ENCODE results near the gene PANK3. TPM values are rescaled to one million over a fixed set of nuclear protein-coding genes. Genes with fewer than 3 reads are reported as not detected.

PANK3 gene
- total RNA-seq, 1 donor from 2014 or later: 57.7 TPM

DNA sequence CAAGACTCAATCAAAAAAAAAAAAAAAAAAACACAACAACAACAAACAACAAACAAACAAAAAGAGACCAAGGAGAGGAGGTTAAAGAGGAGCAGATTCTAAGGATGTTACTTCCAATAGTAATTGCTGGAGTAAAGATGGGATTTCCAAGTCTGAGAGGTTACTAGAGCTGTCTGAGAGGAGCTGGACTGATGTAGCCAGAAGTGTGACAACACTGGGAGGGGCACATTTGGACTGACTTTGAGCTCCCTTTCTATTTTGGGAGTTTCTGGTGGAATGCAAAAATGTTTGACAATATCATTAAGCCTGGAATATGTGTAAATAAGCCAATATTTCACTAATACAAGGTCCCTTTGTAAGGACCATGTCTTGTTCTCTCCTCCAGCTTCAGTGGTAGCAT is 25.3 kb upstream of the PANK3 start:
- intact Hi-C loops (cut with micrococcal nuclease): no loop called here
- H3K9me3 Mint-ChIP-seq: no peaks in the 10 kb centered on the region

DNA sequence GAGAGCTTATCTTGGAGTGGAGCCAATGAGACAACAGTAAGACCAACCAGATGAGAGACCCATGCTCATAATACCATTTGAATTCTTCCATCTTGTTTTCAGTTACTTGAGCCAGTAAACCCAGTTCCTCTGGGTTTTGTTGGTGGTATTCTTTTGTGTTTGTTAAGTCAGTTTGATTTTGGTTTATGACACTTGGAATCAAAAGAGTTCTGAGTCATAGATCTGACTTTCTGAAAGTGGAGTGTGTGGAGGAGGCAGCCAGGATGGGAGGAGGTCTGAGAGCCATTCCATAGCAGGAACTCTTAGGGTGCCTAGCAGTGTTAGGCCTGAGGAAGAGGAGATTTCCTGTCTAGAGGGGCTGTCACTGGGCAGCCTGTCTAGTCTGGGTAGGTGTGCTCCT is 24.6 kb upstream of the PANK3 start:
- H3K9me3 Mint-ChIP-seq: no peaks in the 10 kb centered on the region
- CTCF ChIA-PET: no interaction called here

More for the DNA sequence above, 25.3 kb upstream of the PANK3 start:
- Mint-ChIP-seq H3K27me3 (peaks cover 11% of the 10 kb centered on the region), H3K36me3 (ENCODE audit: low read depth) (no peaks in the 10 kb centered on the region), H3K27ac (no peak overlapping the region), H3K4me3 (no peak overlapping the region), H3K4me1 (no peaks in the 10 kb centered on the region)
- ChIA-PET CTCF (no interaction called here), POLR2A (interaction anchor here (0.7 kb wide), 1 partner anchor 311 kb away, joined by 3 read pairs; no protein-coding TSS in a partner anchor)
- DNase-seq (no peak), ATAC-seq (ENCODE audit: low read depth) (no peak)
- TF ChIP-seq, protein P1, sequence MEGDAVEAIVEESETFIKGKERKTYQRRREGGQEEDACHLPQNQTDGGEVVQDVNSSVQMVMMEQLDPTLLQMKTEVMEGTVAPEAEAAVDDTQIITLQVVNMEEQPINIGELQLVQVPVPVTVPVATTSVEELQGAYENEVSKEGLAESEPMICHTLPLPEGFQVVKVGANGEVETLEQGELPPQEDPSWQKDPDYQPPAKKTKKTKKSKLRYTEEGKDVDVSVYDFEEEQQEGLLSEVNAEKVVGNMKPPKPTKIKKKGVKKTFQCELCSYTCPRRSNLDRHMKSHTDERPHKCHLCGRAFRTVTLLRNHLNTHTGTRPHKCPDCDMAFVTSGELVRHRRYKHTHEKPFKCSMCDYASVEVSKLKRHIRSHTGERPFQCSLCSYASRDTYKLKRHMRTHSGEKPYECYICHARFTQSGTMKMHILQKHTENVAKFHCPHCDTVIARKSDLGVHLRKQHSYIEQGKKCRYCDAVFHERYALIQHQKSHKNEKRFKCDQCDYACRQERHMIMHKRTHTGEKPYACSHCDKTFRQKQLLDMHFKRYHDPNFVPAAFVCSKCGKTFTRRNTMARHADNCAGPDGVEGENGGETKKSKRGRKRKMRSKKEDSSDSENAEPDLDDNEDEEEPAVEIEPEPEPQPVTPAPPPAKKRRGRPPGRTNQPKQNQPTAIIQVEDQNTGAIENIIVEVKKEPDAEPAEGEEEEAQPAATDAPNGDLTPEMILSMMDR (IDR thresholded peaks at IDR 0.05): no peak

DNA sequence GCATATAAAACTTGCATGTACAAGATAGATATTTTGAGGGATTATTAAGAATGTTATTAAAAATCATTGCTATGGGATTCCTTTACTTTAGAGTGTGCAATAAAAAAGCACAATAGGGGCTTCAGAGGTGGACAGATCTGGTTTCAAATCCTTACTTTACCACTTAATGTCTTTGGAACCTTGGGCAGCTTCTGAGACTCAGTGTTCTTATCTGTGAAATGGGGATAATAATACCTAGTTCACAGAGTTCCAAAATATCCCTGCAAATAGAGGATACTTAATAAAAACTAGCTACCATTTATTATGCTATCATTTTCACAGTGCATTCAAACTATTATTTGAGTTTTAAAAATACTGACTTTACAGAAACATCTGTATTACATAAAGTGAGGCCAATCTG is 23.3 kb upstream of the PANK3 start:
- TF ChIP-seq, protein P1 (IDR thresholded peaks at IDR 0.05): no peak
- ChIA-PET CTCF (no interaction called here), POLR2A (no interaction called here)
- Mint-ChIP-seq H3K36me3 (ENCODE audit: low read depth) (no peaks in the 10 kb centered on the region), H3K4me1 (no peaks in the 10 kb centered on the region), H3K27me3 (peaks cover 22% of the 10 kb centered on the region), H3K4me3 (no peak overlapping the region), H3K27ac (no peak overlapping the region), H3K9me3 (no peaks in the 10 kb centered on the region)
- intact Hi-C loops (cut with micrococcal nuclease): no loop called here
- ATAC-seq (ENCODE audit: low read depth) (no peak), DNase-seq (no peak)

More for the DNA sequence above, 24.6 kb upstream of the PANK3 start:
- Mint-ChIP-seq H3K4me3 (no peak overlapping the region), H3K36me3 (ENCODE audit: low read depth) (no peaks in the 10 kb centered on the region), H3K27ac (no peak overlapping the region), H3K27me3 (peaks cover 14% of the 10 kb centered on the region), H3K4me1 (no peaks in the 10 kb centered on the region)
- intact Hi-C loops (cut with micrococcal nuclease): no loop called here
- DNase-seq (no peak), ATAC-seq (ENCODE audit: low read depth) (no peak)
- POLR2A ChIA-PET: no interaction called here
- TF ChIP-seq, protein P1 (IDR thresholded peaks at IDR 0.05): no peak

DNA sequence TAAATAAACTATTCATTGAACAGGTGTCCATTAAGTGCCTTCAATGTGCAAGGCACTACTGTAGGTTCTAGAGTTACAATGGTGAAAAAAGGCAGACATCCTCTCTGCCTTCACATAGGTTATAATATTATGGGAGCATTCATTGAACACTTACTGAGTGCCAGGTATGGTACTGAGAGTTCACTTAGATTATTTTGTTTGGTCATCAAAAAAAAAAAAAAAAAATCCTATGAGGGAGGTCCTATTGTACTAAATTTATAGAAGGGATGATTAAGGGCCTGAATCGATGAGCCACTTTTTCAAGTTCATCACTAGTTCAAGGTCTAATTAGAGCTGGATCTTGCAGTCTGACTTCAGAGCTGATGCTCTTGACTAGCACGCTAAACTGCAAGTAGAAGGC is 22.8 kb upstream of the PANK3 start:
- Mint-ChIP-seq H3K36me3 (ENCODE audit: low read depth) (no peaks in the 10 kb centered on the region), H3K27ac (no peak overlapping the region), H3K4me3 (no peak overlapping the region), H3K9me3 (no peaks in the 10 kb centered on the region), H3K4me1 (no peaks in the 10 kb centered on the region), H3K27me3 (peaks cover 25% of the 10 kb centered on the region)
- DNase-seq: no peak
- ATAC-seq (ENCODE audit: low read depth): no peak
- TF ChIP-seq, protein P1 (IDR thresholded peaks at IDR 0.05): no peak
- ChIA-PET CTCF (no interaction called here), POLR2A (no interaction called here)
- intact Hi-C loops (cut with micrococcal nuclease): no loop called here

DNA sequence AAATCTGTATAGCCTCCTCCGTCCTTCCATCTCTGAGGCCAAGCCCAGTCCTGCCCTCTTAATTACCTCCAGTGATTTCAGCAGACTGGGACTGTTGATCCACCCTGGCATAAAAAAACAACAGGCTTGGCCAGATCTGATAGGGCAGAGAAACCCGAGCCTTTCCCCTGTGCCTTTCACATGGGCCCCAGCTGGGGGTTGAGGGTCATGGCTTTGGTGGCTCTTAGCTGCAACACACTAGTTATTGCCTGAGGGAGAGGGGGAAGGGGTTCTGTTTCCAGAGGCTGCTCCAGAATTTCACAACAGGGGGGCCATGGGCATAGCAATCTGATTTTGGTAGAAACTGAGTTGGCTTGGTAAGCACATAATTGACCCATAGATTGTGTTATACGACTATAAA is 21.2 kb upstream of the PANK3 start:
- TF ChIP-seq, protein P1 (IDR thresholded peaks at IDR 0.05): no peak

More for the DNA sequence above, 21.2 kb upstream of the PANK3 start:
- H3K9me3 Mint-ChIP-seq: no peaks in the 10 kb centered on the region
- H3K4me3 Mint-ChIP-seq: no peak overlapping the region
- POLR2A ChIA-PET: no interaction called here
- no peaks in the 10 kb centered on the region for H3K4me1 Mint-ChIP-seq
- no peak for DNase-seq
- no peak overlapping the region for H3K27ac Mint-ChIP-seq
- CTCF ChIA-PET: no interaction called here
- ATAC-seq (ENCODE audit: low read depth): no peak
- intact Hi-C loops (cut with micrococcal nuclease): no loop called here
- peaks cover 32% of the 10 kb centered on the region for H3K27me3 Mint-ChIP-seq
- H3K36me3 Mint-ChIP-seq (ENCODE audit: low read depth): no peaks in the 10 kb centered on the region
